GM12891 (cell line): Measurements from ENCODE around the gene ARHGEF19.
"Not testable (repeated sequence)": the region's sequence is repeated elsewhere in the genome, so short reads cannot be mapped to it uniquely, and the experiment has no call there.

Experiments
- DNase-seq: peaks from one replicate; pipeline ENCODE4 v3.0.0; 2011; ENCODE audit warnings: low spot score; ENCODE audit not compliant: insufficient read length
- FAIRE-seq: peaks from 2 replicates; lab custom pipeline; 2011; peaks lifted over from hg19 to GRCh38; lab: Jason Lieb, UNC
- PAX5 ChIP-seq: IDR thresholded peaks from 2 replicates; pipeline ENCODE4 v1.6.1; 2011; ENCODE audit warnings: low read length, moderate library complexity, mild to moderate bottlenecking; ENCODE audit not compliant: insufficient read depth, severe bottlenecking
- POLR2A ChIP-seq: IDR thresholded peaks from 2 replicates; pipeline ENCODE4 v1.6.1; 2011; ENCODE audit warnings: low read depth, low read length, control low read depth
- POLR2AphosphoS5 ChIP-seq: IDR thresholded peaks from 2 replicates; pipeline ENCODE4 v1.6.1; 2011; ENCODE audit warnings: low read depth, low read length, control low read depth
- POU2F2 ChIP-seq: IDR thresholded peaks from 2 replicates; pipeline ENCODE4 v1.6.1; 2011; ENCODE audit warnings: low read depth, mild to moderate bottlenecking, control low read depth, low read length, moderate library complexity
- SPI1 ChIP-seq: IDR thresholded peaks from 2 replicates; pipeline ENCODE4 v1.6.1; 2011; ENCODE audit warnings: low read depth, low read length, control low read depth
- TAF1 ChIP-seq: IDR thresholded peaks from 2 replicates; pipeline ENCODE4 v1.6.1; 2011; ENCODE audit warnings: low read depth, low read length, control low read depth

Gene ARHGEF19

DNA sequence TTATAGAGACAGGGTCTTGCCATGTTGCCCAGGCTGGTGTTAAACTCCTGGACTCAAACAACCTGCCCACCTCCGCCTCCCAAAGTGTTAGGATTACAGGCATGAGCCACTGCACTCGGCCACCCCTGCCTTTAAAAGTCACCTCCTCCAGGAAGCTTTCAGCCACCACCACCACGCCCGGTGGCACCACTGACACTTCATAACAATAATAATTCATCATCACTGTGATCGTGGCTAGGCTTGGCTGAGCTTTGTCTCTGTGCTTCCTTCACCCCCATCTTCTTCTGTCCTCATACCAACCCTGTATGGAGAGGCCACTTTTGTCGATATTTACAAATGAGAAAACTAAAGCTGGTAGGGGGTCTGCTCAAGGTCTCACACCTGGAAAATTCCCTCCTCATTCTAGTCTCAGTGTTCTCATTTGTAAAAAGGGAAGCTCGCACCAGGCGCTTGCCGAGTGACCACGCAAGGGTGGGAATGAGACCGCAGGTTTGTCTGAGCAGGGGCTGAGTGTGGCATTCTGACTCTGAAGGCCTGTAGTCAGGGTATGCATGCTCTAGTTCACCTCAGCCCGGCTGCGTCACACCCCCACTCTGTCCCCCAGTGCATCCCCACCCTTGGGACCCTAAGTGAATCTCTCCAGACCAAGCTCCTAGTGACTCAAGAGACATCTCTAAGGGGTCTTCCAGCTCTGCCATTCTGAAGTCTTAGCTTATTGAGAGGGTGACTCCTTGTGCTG lies 43.7 kb downstream of the ARHGEF19 start:
- TF ChIP-seq PAX5 (no peak), POLR2AphosphoS5 (no peak)
- DNase-seq (no peak), FAIRE-seq (no peak)

DNA sequence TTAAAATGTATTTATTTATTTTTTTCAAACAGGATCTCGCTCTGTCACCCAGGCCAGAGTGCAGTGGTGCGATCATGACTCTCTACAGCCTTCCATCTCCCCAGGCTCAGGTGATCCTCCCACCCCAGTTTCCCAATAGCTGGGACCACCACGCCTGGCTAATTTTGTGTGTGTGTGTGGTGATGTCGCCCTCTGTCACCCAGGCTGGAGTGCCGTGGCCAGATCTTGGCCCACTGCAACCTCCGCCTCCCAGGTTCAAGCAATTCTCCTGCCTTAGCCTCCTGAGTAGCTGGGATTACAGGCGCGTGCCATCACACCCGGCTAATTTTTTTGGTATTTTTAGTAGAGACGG lies 44.3 kb downstream of the ARHGEF19 start:
- DNase-seq, FAIRE-seq: not testable (repeated sequence)

GRCh38 chr1:16167331-16168143 lies 44.9 kb downstream of the ARHGEF19 start:
- DNase-seq: peak; percentile 88
- no peak for FAIRE-seq
- TF ChIP-seq SPI1 (no peak), POU2F2 (peak; percentile 65)

- no peak for FAIRE-seq
- no peak for DNase-seq
- TF ChIP-seq TAF1 (no peak), POLR2A (no peak), PAX5 (no peak), POU2F2 (no peak), POLR2AphosphoS5 (no peak), SPI1 (no peak)
Measured at GRCh38 chr1:16166117-16166516, 46.3 kb downstream of the ARHGEF19 start.

GRCh38 chr1:16165548-16165947 lies 46.9 kb downstream of the ARHGEF19 start:
- TF ChIP-seq POLR2AphosphoS5 (no peak), SPI1 (no peak), PAX5 (no peak), POU2F2 (no peak), POLR2A (no peak), TAF1 (no peak)
- FAIRE-seq (no peak), DNase-seq (no peak)

GRCh38 chr1:16165073-16165364 lies 47.4 kb downstream of the ARHGEF19 start:
- TF ChIP-seq SPI1: no peak
- TF ChIP-seq POU2F2: no peak
- no peak for TF ChIP-seq TAF1
- no peak for TF ChIP-seq POLR2AphosphoS5
- TF ChIP-seq PAX5: no peak
- FAIRE-seq (no peak), DNase-seq (no peak)

GRCh38 chr1:16164213-16165072 lies 48.0 kb downstream of the ARHGEF19 start:
- FAIRE-seq (no peak), DNase-seq (no peak)
- no peak for TF ChIP-seq TAF1
- TF ChIP-seq POLR2AphosphoS5: no peak
- TF ChIP-seq POU2F2: no peak
- no peak for TF ChIP-seq PAX5
- TF ChIP-seq POLR2A: no peak
- TF ChIP-seq SPI1: no peak

DNA sequence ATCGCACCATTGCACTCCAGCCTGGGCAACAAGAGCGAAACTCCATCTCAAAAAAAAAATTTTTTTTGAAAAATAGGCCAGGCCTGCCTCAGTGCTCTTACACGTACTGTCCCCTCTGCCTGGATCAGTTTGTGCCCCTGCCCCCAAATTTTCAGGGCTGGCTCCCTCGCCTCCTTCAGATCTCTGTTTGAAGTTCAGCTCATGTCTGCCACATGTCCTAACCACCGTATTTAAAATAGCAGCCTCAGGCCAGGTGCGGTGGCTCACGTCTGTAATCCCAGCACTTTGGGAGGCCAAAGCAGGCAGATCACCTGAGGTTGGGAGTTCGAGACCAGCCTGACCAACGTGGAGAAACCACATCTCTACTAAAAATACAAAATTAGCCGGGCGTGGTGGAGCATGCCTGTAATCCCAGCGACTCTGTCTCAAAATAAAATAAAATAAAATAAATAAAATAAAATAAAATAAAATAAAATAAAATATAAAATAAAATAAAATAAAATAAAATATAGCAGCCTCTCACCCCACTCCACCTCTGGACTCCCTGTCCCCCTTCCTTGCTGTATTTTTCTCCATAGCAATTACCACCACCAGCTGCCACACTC lies 48.7 kb downstream of the ARHGEF19 start:
- not testable (repeated sequence) for DNase-seq, FAIRE-seq

- FAIRE-seq: peak; percentile 23
- no peak for TF ChIP-seq POLR2AphosphoS5
- TF ChIP-seq POU2F2: no peak
- TF ChIP-seq POLR2A: no peak
- no peak for DNase-seq
Measured at GRCh38 chr1:16162163-16162822, 50.2 kb downstream of the ARHGEF19 start.
